ENCODE results near the gene XPNPEP1. TPM values are rescaled to one million over a fixed set of nuclear protein-coding genes. Genes with fewer than 3 reads are reported as not detected.

XPNPEP1 gene
- total RNA-seq, 2 donors from 2014 or later = 98.8 to 99.9 TPM

DNA sequence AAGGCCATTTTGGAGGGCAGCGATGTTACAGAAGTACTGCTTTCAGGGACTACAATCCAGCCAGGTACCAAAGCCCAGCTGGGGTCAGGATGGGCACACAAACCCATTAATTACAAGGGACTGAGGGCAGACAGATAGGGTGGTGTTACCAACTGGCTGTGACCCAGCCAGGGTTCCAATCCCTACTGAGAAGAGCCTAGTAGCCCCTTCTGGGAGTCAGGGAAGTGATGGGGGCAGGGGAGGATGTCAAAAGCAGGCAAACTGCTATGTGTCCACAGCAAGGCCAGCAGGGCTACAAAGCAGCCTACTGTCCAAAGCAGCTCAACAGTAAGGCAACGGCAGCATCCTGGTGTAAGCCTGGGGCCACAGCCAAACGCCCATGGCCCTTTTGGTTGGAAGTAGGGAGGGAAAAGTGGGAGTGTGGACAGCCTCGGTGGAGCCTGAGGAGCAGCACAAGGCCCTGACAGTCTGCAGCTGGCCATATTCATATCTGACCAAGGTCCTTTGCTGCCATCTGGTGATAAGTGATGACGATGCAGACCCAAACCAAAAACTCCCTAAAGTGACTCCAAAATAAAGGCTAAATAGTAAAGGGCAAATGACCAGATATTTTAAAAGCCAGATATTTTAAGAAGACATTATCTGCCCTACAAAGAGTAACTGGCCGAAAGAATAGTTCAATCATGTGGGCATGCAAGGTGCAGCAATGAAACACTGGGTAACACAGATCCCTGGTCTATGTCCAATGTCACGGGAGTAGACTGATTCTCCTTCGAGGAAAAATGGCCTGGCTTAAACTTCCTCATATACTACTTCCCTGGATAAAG is 56.9 kb downstream of the XPNPEP1 start:
- Mint-ChIP-seq H3K9me3 (peaks cover 8% of the 10 kb centered on the region), H3K4me1 (ENCODE audit: low read depth in 2 of 2) (no peaks in the 10 kb centered on the region), H3K36me3 (peaks cover 34% of the 10 kb centered on the region), H3K27me3 (no peaks in the 10 kb centered on the region), H3K27ac (no peak overlapping the region), H3K4me3 (no peak overlapping the region)
- DNase-seq (ENCODE audit: low spot score) (no peak), ATAC-seq (no peak)

DNA sequence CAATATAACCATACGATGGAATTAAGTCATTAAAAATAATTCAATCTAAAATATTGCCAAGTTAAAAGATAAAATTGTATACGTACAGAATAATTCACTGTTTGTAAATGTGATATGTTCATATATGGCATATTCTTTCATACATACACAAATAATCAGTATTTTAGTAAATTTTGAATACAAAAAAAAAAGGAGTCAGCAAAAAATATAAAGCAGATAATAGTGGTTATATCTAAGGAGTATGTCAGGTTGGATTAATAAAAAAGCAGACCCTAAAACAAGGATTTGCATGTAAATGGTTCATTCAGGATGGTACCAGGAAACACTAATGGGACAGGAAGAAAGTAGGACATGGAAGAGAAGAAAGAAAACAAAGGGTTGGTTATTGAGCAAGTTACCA is 59.5 kb downstream of the XPNPEP1 start:
- ATAC-seq = no peak
- H3K36me3 Mint-ChIP-seq = peaks cover 45% of the 10 kb centered on the region
- H3K4me1 Mint-ChIP-seq (ENCODE audit: low read depth in 2 of 2) = peaks cover 0 to 2% of the 10 kb centered on the region in 2 donors
- peaks cover 8% of the 10 kb centered on the region for H3K9me3 Mint-ChIP-seq
- no peak overlapping the region for H3K4me3 Mint-ChIP-seq
- no peaks in the 10 kb centered on the region for H3K27me3 Mint-ChIP-seq
- H3K27ac Mint-ChIP-seq = no peak overlapping the region
- DNase-seq (ENCODE audit: low spot score) = no peak

DNA sequence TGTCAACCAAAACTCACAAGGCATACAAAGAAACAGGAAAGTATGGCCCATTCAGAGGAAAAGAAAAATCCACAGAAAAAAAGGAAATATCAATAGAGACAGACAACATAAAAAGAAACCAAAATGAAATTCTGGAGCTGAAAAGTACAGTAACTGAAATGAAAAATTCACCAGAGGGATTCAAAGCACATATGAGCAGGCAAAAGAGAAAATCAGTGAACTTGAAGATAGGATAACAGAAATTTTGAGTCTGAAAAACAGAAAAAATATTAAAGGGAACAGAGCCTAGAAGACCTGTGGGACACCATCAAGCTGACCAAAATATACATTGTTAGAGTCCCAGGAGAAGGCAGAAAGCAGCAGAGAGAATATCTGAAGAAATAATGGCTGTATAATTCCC is 60.6 kb downstream of the XPNPEP1 start:
- Mint-ChIP-seq H3K36me3 (peaks cover 45% of the 10 kb centered on the region), H3K9me3 (peaks cover 8% of the 10 kb centered on the region), H3K27me3 (no peaks in the 10 kb centered on the region), H3K4me1 (ENCODE audit: low read depth in 2 of 2) (peaks cover 0 to 2% of the 10 kb centered on the region in 2 donors), H3K27ac (no peak overlapping the region), H3K4me3 (no peak overlapping the region)
- DNase-seq (ENCODE audit: low spot score) (no peak), ATAC-seq (no peak)

DNA sequence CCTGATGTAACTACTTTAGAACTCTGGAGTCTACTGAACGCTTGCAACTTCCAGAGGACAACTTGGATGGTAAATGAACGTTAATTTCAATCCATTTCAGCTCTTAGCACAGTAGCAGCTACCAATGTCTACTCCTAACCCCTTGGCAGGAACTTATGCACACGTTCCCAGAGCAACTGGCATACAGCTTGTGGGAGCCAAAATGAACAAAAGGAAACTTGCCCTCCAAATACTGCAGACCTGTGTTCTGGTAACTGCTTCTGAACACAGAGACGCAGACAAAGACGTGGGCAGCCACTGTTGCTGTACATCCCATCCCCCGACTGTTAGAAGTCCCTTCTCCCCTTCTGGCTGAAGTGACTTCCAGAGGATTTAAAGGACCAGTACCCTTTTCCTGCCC is 61.3 kb downstream of the XPNPEP1 start:
- peaks cover 0 to 2% of the 10 kb centered on the region in 2 donors for H3K4me1 Mint-ChIP-seq (ENCODE audit: low read depth in 2 of 2)
- ATAC-seq (no peak), DNase-seq (ENCODE audit: low spot score) (no peak)
- H3K9me3 Mint-ChIP-seq = peaks cover 8% of the 10 kb centered on the region
- no peak overlapping the region for H3K4me3 Mint-ChIP-seq
- no peaks in the 10 kb centered on the region for H3K27me3 Mint-ChIP-seq
- H3K27ac Mint-ChIP-seq = no peak overlapping the region
- H3K36me3 Mint-ChIP-seq = peaks cover 45% of the 10 kb centered on the region

DNA sequence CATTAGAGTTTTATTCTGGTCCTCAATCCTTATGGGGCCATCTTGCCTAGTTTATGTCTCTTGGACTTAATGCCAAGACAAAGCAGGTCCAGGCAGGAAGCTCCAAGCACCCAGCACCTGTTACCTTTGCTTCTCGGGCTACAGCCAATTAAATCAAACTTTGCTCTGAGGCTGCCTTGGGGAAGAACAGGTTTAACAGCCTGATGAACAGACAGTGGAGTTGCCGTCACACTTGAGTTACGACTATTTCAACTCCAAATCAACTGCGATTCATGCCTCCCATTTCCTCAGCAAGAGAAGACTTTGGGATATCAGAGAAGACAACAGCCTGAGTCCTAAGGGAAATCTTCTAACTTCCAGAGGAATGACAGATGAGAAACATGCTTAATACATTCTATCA is 62.2 kb downstream of the XPNPEP1 start:
- Mint-ChIP-seq H3K27ac (no peak overlapping the region), H3K4me1 (ENCODE audit: low read depth in 2 of 2) (peaks cover 0 to 2% of the 10 kb centered on the region in 2 donors), H3K9me3 (peaks cover 8% of the 10 kb centered on the region), H3K4me3 (no peak overlapping the region), H3K27me3 (no peaks in the 10 kb centered on the region), H3K36me3 (peaks cover 44% of the 10 kb centered on the region)
- no peak for DNase-seq (ENCODE audit: low spot score)
- ATAC-seq = no peak

DNA sequence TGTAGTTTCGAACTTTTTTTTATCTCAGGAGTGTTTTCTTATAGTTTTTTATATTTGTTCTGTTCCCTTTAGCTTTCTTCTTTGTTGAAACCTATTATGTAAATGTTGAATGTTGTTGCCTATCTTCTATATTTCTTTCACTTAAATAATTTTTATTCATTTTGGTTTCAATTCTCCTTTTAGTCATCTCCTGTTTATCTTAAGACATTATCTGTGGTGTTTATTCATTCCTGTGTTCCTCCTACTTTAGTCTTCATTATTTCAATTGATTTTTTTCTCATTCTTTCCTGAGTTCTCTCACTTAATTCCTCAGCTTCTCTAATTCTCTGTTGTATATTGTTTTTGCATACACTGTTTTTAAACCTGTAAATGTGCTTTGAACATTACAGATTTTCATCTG is 64.1 kb downstream of the XPNPEP1 start:
- H3K36me3 Mint-ChIP-seq = peaks cover 28% of the 10 kb centered on the region
- peaks cover 0 to 2% of the 10 kb centered on the region in 2 donors for H3K4me1 Mint-ChIP-seq (ENCODE audit: low read depth in 2 of 2)
- H3K27me3 Mint-ChIP-seq = no peaks in the 10 kb centered on the region
- peaks cover 8% of the 10 kb centered on the region for H3K9me3 Mint-ChIP-seq
- ATAC-seq (no peak), DNase-seq (ENCODE audit: low spot score) (no peak)
- H3K27ac Mint-ChIP-seq = no peak overlapping the region
- no peak overlapping the region for H3K4me3 Mint-ChIP-seq

DNA sequence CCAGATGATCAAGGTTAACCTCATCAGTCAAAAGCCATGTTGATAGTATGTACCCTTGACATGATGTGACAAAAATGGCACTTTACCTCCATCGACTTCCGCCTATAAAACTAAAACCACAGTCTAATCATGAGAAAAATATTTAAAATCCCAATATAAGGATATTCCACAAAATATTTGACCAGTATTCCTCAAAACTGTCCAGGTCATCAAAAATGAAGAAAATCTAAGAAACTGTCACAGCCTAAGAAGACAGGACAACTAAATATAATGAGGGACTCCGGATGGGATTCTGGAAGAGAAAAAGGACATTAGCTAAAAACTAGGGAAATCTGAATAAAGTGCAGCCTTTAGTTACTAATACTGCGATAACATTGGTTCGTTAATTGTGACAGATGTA is 67.6 kb downstream of the XPNPEP1 start:
- H3K9me3 Mint-ChIP-seq = no peaks in the 10 kb centered on the region
- DNase-seq (ENCODE audit: low spot score) (no peak), ATAC-seq (no peak)
- peaks cover 10% of the 10 kb centered on the region for H3K36me3 Mint-ChIP-seq
- no peak overlapping the region for H3K4me3 Mint-ChIP-seq
- peaks cover 9 to 14% of the 10 kb centered on the region in 2 donors for H3K4me1 Mint-ChIP-seq (ENCODE audit: low read depth in 2 of 2)
- H3K27ac Mint-ChIP-seq = no peak overlapping the region
- peaks cover 0 to 10% of the 10 kb centered on the region in 2 donors for H3K27me3 Mint-ChIP-seq

DNA sequence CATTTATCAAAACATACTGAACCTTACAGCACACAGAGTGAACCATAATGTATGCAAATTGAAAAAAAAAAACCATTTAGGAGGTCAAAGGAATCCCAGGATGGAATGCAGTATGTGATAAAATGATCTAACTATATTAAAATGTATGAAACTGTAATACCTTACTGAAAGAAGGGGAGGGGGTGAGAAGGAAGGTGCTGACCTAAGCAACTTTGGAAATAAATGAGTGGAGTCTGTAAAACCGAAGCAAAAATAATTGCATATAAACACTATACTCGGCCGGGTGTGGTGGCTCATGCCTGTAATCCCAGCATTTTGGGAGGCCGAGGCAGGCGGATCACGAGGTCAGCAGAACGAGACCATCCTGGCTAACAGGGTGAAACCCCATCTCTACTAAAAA is 69.4 kb downstream of the XPNPEP1 start:
- no peak for ATAC-seq
- DNase-seq (ENCODE audit: low spot score) = no peak
- H3K4me1 Mint-ChIP-seq (ENCODE audit: low read depth in 2 of 2) = peaks cover 9 to 12% of the 10 kb centered on the region in 2 donors
- no peak overlapping the region for H3K27ac Mint-ChIP-seq
- H3K4me3 Mint-ChIP-seq = no peak overlapping the region
- H3K36me3 Mint-ChIP-seq = no peaks in the 10 kb centered on the region
- H3K9me3 Mint-ChIP-seq = no peaks in the 10 kb centered on the region
- peaks cover 0 to 10% of the 10 kb centered on the region in 2 donors for H3K27me3 Mint-ChIP-seq

DNA sequence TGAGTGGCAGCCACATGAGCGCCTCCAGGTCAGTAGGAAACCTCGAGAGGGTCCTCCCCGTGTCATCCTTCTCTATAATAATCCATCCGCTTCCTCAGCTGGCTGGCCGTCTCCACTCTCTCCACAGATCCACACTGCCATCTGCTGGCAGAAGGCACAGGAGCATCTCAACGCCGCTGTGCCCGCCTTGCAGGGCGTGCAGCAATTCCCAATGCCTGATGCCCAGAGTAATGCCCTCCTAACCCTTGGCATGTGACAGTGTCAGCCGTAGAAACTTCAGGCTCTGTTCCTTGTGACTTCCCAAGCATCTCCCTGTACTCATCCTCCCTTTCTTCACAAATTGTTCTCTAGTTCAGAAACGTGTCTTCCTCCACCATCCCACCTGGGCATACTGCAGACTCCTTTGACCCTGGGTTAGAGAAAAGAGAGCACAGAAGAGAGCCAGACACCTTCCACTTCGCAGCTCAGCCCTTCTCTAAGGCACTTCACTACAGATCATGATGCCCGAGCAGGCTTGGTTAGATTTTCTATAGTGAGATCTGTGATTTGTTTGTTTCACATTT is 70.8 kb downstream of the XPNPEP1 start:
- Mint-ChIP-seq H3K4me3 (no peak overlapping the region), H3K9me3 (no peaks in the 10 kb centered on the region), H3K36me3 (no peaks in the 10 kb centered on the region), H3K27ac (no peak overlapping the region), H3K27me3 (peaks cover 0 to 10% of the 10 kb centered on the region in 2 donors), H3K4me1 (ENCODE audit: low read depth in 2 of 2) (peaks cover 9 to 12% of the 10 kb centered on the region in 2 donors)
- DNase-seq (ENCODE audit: low spot score) (peak; percentile 74), ATAC-seq (peak; percentile 70 to 81)

DNA sequence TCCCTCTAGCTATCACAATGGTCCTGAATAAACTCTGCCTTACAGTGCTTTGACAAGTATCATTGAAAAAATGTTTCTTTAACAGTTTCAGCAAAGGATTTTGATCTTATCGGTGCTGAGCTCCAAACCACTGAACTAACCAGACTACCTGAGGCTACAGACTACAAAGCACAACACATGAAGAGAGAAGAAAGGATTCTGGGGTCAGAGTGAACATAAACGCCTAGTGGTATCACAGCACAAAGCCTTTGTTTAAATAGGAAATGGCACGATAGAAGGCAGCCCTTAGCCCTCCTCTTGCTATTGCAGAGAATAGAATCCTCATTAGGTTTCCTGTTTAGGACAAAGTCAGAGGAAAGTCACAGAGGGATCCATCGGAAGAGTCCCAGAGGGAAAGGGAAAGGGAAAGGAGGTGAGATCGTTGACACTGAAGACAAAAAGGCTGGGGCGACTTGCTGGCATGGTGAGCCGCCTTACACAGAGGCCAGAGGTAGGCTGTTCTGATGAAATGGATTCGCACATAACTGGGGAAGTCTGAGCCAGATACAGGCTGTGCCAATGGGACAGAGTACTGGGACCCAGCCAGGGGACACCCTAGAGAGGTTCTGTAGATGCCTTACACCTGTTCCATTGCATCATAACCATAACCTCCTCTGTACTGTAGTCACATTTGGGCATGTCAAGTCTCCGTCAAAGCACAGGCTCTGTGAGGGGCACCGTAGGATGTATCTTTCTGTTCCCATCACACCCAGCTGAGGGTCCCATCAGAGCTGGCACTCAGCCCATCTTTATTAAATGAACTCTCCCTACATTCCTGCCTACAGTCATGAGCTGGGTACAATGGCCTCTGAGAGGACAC is 71.5 kb downstream of the XPNPEP1 start:
- Mint-ChIP-seq H3K4me1 (ENCODE audit: low read depth in 2 of 2) (peaks cover 9 to 12% of the 10 kb centered on the region in 2 donors), H3K27me3 (peaks cover 0 to 10% of the 10 kb centered on the region in 2 donors), H3K9me3 (no peaks in the 10 kb centered on the region), H3K36me3 (no peaks in the 10 kb centered on the region), H3K27ac (no peak overlapping the region), H3K4me3 (no peak overlapping the region)
- ATAC-seq (peak in 1 of 2 donors; percentile 17), DNase-seq (ENCODE audit: low spot score) (no peak)

DNA sequence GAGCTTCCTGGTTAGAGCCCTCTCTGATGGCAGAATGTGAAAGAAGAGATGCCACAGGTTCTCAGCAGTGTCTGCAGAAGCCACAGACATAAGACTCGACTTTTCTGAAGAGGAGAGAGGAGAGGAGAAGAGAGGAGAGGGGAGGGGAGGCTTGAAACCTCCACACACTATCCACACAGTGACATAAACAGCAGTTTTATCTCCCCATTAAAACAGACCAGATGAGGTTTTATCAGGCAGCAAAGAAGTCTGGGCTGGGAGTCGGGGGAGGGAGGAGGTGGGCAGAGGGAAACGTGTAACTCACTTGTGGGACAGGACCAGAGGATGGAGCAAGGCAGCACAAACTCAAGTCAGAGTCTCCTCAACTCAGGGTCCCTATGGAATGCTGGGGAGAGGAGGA is 76.5 kb downstream of the XPNPEP1 start:
- H3K4me1 Mint-ChIP-seq (ENCODE audit: low read depth in 2 of 2) = peaks cover 0 to 4% of the 10 kb centered on the region in 2 donors
- H3K27ac Mint-ChIP-seq = no peak overlapping the region
- ATAC-seq (no peak), DNase-seq (ENCODE audit: low spot score) (no peak)
- no peaks in the 10 kb centered on the region for H3K9me3 Mint-ChIP-seq
- H3K27me3 Mint-ChIP-seq = peaks cover 21 to 28% of the 10 kb centered on the region in 2 donors
- H3K36me3 Mint-ChIP-seq = no peaks in the 10 kb centered on the region
- H3K4me3 Mint-ChIP-seq = no peak overlapping the region

DNA sequence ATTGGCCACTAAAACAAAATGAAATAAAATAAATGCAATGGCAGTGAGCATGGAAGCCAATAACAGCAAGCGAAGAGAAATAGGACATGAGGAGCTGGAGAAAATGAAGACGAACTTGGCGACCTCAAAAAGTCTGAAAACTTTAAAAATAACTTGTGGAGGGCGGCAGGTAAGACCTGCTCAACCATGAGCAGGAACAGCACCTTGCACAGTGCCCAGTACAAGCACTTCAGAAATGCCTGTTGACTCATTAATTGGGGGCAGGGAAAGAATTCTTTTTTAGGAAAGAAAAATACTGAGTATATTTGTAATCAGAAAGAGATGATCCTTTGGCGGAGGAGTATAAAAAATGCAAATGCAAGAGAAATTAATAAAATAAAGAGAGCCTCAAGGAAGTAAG is 78.0 kb downstream of the XPNPEP1 start:
- H3K4me3 Mint-ChIP-seq = no peak overlapping the region
- no peak overlapping the region for H3K27ac Mint-ChIP-seq
- no peaks in the 10 kb centered on the region for H3K36me3 Mint-ChIP-seq
- no peaks in the 10 kb centered on the region for H3K9me3 Mint-ChIP-seq
- ATAC-seq (no peak), DNase-seq (ENCODE audit: low spot score) (no peak)
- peaks cover 21 to 25% of the 10 kb centered on the region in 2 donors for H3K27me3 Mint-ChIP-seq
- H3K4me1 Mint-ChIP-seq (ENCODE audit: low read depth in 2 of 2) = no peaks in the 10 kb centered on the region

DNA sequence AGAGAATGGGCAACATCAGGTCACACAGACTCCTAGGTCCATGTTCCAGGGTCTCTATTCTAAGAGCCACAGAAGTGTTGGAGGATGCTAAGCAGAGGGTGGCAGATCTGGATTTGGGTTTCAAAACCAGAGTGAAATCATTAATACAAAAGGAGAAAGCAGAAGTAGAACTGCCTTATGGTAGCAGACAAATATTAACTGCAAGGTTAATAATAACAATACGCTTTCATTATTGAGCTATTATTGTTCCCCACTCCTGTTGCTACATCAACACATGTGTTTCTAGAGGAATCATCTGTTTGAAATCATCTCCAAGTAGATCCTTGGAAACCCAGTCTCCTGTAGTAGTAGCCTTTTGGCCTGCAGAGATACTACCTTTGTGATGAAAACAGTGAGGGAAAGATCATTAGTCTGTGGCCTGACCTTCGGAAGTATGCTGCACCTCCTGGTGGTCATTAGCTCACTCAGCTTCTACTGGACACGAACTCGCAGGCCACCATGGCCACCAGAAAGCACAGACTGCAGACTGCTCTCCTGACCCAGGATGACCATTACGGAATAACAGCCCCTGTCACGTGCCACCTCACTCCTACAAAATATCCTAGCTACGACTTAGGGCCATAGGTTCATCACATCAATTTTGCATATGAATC is 84.6 kb downstream of the XPNPEP1 start:
- peaks cover 29% of the 10 kb centered on the region in 2 donors for H3K27me3 Mint-ChIP-seq
- no peaks in the 10 kb centered on the region for H3K4me1 Mint-ChIP-seq (ENCODE audit: low read depth in 2 of 2)
- H3K27ac Mint-ChIP-seq = no peak overlapping the region
- H3K4me3 Mint-ChIP-seq = no peak overlapping the region
- ATAC-seq (no peak), DNase-seq (ENCODE audit: low spot score) (no peak)
- H3K9me3 Mint-ChIP-seq = no peaks in the 10 kb centered on the region
- no peaks in the 10 kb centered on the region for H3K36me3 Mint-ChIP-seq

Data from natural killer cell treated with Interleukin-12 subunit alpha and Interleukin-12 subunit beta and Interleukin-15 and Interleukin-18, amount 100 ng/mL, for 72 hours (primary cell).